ENCODE data around the gene BMS1.
"Not testable (repeated sequence)": the region's sequence is repeated elsewhere in the genome, so short reads cannot be mapped to it uniquely, and the experiment has no call there.

Gene BMS1

DNA sequence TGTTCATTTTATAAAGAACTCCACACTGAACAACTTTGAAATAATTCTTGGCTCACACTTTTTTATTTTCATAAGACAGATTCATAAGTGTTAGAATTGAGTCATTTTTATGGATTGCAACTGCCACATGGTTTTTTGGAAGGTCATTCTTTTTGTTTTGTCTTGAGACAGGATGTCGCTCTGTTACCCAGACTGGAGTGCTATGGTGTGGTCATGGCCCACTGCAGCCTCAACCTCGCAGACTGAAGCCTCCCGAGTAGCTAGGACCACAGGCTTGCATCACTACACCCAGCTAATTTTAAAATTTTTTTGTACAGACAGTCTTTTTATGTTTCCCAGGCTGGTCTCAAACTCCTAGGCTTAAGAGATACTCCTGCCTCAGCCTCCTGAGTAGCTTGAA is 20.3 kb downstream of the BMS1 start:
- DNase-seq = no peak

DNA sequence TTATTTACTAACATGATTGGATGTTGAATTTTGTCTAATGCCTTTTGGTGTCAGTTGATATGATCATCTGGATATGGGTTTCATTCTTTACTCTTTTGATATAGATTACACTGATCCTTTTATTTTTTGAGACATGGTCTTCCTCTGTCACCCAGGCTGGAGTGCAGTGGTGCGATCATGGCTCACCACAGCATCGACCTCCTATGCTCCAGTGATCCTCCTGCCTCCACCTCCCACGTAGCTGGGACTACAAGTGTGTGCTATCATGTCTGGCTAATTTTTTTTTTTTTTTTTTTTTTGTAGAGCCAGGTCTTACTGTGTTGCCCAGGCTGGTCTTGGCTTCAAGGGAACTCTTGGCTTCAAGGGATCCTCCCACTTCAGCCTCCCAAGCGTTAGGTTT is 27.1 kb downstream of the BMS1 start:
- DNase-seq = no peak

DNA sequence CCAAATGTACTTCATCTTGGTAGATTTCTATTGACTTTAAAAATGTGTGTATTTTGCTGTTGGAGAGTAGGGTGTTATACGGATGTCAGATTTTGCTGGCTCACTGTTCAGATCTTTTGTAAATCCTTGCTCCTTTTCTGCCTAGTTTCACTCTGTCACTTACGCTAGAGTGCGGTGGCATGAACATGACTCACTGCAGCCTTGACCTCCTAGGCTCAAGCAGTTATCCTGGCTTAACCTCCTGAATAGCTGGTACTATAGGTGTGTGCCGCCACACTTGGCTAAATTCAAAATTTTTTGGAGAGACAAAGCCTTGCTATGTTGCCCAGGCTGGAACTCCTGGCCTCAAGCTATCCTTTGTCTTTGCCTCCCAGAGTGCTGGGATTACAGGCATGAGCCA is 29.4 kb downstream of the BMS1 start:
- DNase-seq = no peak

DNA sequence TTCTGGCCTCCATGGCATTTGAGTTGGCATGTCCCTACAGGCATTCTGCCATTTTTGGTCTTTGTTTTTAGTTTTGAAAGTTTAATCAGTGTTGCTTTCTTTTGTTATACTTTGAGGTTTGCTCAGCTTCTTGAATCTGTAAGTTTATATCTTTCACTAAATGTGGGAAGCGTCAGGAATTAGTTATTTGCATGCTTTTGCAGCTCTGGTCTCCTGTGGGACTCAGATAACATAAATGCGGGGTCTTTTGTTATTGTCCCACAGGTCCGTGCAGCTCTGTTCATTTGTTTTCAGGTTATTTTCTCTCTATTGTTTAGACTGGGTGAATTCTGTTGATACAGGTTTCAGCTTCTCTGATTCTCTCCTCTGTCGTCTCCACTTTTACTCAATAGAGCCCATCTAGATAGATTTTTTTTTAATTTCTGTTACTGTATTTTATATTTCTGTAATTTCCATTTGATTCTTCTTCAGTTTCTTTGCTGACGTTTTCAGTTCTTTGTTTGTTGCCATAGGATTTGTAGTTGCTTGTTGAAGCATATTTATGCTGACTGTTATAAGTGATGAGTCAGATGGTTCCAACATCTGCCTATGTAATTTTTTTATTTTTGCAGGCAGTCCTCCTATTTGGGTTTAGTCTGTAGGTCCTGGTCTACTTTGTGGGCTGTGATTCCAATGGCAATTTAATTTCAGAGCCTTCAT is 31.5 kb downstream of the BMS1 start:
- not testable (repeated sequence) for DNase-seq

DNA sequence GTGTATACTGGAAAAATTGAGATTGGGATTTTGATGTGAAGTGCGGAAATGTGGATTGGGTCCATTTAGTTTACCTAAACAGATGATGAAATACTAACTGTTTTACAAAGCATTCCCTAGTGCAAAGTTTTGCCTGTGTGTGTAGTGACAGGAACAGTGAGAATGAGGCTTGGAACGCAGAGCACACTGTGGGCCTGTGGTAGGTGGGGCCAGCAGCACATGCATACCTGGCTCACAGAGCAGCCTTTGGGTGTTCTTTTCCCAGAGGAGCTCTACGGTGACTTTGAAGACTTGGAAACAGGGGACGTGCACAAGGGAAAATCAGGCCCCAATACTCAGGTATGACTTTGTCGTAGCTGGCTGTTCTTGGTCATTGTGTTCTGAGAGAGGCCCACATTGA is 33.7 kb downstream of the BMS1 start:
- DNase-seq = not testable (repeated sequence)

DNA sequence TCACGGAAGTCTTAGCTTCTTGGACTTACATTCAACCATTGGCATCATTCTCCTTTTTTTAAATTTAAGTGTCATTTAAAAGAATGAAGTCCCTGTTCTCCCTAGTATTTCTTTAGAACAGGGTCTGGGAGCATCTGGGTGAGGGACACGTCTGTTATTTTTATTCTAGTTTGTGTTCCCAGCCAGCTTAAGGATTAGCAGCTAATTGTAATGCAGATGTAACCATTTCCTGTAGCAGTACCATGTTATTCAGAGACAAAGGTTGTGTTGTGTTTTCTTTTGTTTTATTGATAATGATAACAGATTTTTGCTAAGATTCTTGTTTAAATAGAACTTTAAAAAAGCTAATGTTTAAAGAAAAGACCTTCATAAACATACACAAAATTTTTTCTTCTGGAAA is 34.3 kb downstream of the BMS1 start:
- no peak for DNase-seq

DNA sequence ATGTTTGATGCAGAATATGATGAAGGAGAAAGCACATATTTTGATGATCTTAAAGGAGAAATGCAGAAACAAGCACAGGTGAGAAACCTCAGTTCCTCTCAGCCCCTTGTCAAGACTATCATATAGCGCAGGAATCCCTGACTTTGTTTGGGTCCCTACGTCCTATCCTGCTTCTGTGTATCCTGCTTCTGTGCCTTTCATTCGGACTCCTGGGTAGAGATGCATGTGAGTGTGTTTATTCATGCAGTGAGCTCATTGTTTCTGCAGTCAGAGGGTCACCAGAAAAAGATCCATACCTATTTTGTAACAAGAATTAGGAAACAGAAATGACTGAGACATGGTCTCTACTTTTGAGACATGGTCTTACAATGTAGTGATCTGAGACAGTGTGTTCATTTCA is 34.8 kb downstream of the BMS1 start:
- not testable (repeated sequence) for DNase-seq

DNA sequence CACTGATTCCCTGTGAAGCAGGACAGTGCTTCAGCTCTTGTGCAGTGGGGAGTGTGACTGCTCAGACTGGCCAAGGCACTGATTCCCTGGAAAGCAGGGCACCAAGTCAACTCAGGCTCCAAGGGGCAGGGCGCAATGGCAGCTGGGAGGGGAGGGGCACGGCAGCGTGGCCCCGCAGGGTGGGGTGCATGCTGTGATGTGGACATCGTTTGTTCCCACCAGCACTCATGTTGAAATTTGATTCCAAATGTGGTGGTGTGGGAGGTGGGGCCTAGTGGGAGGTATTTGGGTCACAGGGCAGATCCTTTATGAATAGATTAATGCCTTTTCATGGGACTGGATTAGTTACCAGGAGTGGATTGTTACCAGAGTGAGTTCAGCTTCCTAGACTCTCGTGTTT is 44.2 kb downstream of the BMS1 start:
- not testable (repeated sequence) for DNase-seq

DNA sequence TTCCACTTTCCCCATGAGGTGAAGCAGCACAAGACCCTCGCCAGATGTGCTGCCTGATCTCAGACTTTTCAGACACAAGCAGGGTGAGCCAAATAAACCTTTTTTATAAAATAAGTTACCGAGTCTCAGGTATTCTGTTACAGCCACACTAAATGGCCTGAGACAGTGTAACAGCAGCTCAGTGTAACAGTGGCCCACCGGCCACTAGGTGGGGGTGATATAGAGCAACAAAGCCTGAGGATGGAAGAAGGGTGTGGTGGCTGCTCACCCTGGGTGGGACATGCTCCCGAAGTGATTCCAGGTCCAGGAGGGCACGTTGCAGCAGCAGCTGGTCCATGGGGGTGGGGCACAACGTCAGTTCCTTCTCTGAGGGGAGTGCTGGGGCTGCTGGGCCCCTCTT is 44.6 kb downstream of the BMS1 start:
- no peak for DNase-seq

DNA sequence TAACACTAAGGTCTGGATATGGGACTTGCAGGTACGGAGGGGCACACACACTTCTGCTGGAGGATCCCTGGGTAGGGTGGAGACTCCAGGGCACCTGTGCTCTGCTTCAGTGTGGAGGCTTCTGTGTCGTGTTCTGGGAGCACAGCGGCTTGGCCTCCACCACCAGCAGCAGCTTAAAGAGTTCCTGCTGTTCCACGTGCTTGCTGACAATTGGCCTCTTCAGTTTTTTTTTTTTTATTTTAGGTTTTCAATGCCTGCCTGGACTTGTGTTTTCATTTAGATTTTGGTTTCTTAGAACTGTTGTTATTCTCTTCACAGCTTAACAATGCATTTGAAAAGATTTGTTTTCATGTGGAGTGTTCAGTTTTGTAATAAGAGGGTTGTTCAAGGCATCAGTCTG is 45.8 kb downstream of the BMS1 start:
- not testable (repeated sequence) for DNase-seq

DNA sequence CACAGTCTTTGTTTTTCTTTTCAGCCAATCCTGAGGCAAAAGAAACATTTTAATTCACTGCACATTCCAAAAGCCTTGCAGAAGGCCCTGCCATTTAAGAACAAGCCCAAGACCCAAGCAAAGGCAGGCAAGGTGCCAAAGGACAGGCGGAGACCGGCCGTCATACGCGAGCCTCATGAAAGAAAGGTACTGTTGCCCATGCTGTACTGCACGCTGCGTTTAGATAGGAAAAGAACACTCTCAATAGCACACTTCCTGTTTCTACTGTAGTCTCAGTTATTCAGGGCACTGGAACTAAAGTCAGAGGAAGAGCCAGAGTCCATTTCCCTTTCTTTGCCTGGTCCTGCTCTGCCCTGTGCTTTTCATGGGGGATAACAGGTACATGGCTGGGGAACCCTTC is 47.6 kb downstream of the BMS1 start:
- no peak for DNase-seq

DNA sequence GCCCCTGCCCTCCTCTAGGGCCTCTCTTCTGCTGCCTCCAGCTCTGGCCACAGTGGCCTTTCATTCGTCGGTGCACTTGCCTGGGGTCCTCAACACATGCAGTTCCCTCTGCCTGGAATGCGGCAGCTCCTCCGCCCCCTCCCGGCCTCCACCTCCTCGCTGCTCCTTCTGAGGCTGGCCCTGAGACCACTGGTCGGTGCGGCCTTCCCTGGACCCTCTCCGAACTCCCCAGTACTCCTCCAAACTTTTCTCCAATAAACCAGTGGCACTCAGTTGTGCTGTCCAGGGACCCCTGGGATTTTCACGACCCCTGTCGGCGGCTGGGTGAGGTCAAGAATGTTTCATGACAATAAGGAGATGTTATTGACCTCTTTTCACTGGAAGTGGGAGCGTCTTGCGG is 53.5 kb downstream of the BMS1 start:
- no peak for DNase-seq

DNA sequence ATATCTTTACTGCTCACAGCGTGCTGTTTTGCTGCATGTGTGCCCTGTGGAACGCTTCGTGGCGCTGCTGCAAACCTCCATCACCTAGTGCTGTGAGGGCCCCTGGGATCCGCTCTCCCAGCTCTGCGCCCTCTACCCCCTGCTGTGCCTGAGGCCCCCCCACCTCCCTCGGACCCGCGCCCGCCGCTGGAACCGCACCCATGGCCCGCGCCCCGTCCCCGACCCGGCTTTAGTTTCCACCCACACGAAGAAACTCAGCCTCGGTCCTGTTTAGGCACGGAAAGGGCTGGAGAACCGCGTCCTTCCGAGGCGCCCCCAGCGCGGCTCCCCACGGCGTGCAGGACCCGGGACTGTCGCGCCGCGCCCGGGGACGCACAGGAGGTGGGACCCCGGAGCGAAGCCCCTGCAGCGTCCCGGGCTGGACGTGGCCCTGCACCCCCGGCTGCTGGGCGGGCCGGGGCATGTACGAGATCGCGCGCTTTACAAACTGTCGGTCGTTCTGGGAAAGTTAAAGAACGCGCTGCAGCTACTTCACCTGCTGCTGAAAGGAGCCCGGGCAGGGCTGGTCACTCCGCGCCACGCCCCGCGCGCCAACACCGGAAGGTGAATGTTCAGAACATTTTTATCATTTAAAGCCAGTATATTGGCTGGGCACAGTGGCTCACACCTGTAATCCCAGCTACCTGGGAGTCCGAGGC is 54.3 kb downstream of the BMS1 start:
- no peak for DNase-seq

DNA sequence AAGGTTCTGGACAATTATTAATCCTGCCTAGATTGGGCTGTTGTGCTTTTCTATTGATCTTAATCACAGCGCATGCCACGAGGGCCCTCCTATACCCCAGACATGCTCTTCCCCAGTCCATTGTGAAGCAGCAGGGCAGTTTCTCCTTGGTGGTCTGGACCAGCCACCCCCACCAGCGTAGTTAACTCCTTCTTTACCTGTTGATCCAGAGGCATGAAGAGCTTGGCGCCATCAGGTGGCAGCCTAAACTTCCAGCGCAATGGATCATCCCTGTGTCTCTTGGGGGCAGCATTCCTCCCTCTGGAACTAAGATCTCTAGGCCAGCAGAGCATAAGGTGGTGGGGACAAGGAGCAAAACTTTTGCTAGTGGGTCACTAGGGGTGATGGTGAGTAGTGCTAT is 62.2 kb downstream of the BMS1 start:
- DNase-seq = not testable (repeated sequence)

DNA sequence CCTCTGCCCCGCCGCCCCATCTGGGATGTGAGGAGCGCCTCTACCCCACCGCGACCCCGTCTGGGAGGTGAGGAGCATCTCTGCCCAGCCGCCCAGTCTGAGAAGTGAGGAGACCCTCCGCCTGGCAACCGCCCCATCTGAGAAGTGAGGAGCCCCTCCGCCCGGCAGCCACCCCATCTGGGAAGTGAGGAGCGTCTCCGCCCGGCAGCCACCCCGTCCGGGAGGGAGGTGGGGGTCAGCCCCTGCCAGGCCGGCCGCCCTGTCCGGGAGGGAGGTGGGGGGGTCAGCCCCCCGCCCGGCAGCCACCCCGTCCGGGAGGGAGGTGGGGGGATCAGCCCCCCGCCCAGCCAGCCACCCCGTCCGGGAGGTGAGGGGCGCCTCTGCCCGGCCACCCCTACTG is 64.7 kb downstream of the BMS1 start:
- DNase-seq = not testable (repeated sequence)

DNA sequence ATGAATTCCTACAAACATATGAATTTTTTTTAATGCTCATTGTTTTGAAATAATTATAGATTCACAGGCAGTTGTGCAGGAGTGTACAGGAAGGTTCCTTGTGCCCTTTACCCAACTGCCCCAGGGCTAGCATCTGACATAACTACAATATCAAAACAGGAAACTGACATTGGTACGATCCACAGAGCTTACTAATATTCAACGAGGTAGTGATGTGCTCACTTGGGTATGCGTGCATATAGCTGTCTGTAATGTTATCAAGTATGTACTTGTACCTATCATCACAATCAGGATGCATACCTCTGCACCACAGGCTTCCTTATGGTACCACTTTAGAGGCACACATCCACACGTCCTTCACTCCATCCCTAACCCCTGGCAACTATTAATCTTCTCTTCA is 68.3 kb downstream of the BMS1 start:
- DNase-seq = no peak

DNA sequence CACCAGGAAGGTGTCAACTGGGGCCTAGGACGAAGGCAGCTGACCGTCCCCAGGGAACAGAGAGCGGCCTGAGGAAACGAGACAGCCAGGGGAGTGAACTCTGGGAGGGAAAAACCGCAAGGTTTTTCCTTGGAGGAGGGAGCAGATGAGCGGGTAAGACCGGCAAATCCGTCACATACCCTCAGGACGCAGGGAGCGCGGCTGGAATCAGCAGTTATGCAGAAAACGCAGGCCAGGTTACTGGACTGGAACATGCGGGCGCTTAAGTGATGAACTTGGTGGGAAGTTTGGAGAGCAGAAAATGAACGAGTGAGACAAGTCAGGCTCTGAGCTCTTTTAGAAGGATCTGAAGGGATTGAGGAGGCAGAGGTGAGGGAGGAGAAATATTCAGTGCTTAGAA is 76.7 kb downstream of the BMS1 start:
- DNase-seq = no peak

DNA sequence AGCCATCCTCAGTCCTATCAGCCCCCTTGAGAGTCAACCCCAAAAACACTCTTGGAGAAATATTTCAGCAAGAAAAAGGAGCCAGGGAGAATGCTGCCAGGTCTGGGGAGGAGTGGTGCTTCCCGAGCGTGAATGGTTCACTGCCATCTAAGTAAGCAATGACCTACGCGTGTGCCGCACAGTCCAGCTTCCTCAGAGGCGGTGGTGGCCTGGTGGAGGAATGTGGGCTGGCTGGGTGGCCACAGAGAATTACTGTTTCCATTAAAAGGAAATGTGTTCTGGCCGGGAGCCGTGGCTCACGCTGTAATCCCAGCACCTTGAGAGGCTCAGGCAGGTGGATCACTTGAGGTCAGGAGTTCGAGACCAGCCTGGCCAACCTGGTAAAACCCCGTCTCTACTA is 77.4 kb downstream of the BMS1 start:
- DNase-seq = not testable (repeated sequence)

DNA sequence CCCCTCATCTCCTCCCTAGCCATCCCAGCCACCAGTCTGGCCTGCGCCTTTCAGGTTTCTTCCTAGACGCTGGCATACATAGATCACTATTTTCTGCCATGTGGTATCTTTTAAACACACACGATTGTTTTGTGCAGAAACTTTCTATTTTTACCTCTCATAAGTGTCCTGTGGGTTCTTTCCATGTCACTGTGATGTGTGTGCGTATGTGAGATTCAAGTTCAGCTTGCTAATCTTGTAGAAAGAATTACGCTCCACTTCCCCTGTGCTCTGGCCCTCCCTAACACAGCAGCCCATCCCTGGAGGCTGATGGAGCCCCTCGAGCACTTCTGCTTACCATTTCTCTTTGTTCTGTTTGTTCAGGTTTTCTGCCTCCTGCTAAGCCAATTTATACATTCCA is 80.2 kb downstream of the BMS1 start:
- peak; percentile 29 for DNase-seq

DNA sequence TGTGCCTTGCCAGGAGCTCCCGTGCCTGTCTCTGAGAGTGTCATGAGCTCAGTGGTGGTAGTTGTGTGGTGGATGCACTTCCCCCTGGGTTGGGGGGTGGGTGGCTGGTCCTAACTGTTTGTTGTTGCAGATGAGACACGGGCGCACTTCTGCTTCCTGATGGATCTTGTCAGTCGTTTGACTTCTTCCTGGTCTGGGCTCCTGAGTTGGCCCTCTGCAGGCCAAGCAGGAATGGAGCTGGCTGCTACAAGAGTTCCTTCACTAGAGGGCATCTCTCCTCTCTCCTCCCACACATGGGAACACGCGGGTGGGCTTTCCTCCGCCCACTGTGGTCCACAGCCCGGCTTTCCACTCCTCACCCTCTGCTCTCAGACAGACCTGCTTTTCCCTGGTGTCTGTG is 82.0 kb downstream of the BMS1 start:
- peak; percentile 38 for DNase-seq

DNA sequence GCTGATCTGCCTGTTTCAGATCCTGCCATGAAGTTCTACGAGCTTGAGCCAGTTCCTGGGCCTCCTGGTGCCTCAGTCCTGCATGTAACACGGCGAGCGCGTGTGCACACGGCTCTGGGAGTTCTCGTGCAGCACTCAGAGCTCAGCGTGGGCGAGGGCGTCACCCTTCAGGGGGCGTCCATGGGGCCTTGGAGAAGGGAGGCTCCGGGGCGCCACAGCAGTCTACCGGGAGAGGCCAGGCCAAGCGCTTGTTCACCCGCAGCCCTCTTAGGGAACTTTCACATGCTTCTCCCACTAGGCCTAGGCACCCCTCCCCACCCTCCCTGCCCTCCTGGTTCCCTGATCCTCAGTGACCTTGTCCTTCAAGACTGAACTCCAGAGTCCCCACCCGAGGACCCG is 83.1 kb downstream of the BMS1 start:
- no peak for DNase-seq

DNA sequence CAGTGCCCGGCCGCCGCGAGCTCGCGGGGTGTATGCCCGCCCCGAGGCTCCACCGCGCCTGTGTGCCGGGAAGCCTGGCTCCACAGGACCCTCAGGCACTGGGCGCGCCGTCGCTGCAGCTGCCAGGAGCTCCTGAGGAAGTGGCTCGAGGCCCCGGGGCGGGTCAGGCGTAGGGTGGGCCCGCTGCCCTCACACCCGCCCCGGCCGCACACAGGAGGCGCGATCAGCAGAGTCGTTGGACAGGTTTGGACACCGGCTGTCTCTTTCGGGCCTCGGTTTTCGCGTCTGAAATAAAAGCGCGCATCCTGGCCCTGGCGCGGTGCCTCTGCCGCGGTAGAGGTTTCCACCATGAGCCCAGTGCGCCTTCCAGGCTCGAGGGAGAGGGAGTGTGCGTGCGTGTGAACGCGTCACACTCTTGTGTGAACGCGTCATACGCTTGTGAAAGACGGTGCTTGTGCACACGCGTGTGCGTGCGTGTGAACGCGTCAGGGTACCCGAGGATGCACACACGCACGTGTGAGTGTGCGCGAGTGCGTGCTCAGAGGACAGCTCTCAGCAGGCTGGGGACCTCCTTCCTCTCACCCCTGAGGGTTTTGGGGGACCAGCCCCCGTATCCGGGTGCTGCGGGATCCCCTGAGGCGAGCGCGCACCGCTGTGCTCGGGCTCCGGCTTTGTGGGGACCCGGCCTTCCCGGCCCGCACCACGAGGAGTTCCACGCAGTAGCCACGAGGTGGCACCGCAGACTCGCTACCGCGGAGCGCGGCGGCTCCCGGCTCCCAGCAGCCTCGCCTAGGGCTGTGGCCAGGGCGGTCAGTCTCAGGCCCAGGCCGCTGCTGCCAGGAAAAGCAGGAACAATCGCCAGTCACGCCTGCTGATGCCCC is 83.8 kb downstream of the BMS1 start:
- DNase-seq = peak; percentile 5

DNA sequence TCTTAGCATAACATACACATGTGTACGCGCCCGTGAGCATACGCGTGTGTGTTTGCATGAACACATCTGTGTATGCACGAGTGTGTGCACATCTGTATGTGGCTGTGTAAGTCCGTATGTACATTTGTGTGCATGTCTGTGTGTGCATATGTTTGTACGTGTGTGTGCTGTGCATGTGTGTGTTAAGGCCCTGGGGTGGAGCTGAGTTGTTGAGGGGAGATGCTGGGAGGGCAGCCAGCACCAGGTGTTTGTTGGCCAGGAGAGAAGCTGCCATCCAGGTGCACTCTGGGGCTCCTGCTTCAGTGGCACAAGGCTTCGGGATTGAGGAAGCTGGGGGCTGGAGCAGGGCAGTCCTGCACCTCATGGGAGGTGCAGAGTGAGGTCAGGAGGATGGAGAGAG is 85.0 kb downstream of the BMS1 start:
- no peak for DNase-seq

DNA sequence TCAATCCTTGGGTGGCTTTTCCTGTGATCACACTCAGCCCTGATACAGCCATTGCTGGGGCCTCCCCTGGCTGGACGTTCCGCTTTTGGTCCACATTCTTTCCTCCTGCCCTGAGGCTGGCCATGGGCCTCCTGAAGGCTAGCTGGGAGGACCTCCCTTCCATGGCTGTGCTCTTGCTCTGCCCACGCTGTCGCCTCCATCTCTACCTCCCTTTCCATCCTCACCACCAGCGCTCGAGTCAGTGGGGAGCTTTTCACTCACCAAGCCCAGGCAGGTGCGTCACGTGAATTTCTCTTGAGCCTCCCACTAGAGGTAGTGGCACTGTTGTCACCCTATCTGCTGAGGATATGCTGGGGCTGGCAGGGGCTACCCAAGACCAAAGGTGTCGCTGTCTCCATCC is 85.9 kb downstream of the BMS1 start:
- DNase-seq = no peak

Data from GDM1 (cell line).